GM18858 (cell line): ENCODE data around the gene FBXL7.
A peak's percentile ranks its signal among the peaks of the same experiment; 100 is the strongest.

Experiments used
- ATAC-seq: cut with Tn5 transposase; IDR thresholded peaks from one replicate; pipeline ENCODE4 v1.9.1; 2021; ENCODE audit not compliant: unreplicated experiment

Gene FBXL7

GRCh38 chr5:15499528-15500324, at the start of gene FBXL7:
Gene FBXL7 (plus strand): TSS chr5:15500180.
- no peak for ATAC-seq

- ATAC-seq, result no peak
Measured at GRCh38 chr5:15450473-15450872, 49.5 kb upstream of the FBXL7 start.

GRCh38 chr5:15450949-15451348, 49.0 kb upstream of the FBXL7 start:
- ATAC-seq, result no peak

GRCh38 chr5:15452030-15452429, 48.0 kb upstream of the FBXL7 start:
- ATAC-seq, result no peak

GRCh38 chr5:15452781-15453180, 47.2 kb upstream of the FBXL7 start:
- ATAC-seq, result no peak

- no peak for ATAC-seq
Measured at GRCh38 chr5:15459200-15459599, 40.8 kb upstream of the FBXL7 start.

GRCh38 chr5:15463231-15463980, 36.6 kb upstream of the FBXL7 start:
- no peak for ATAC-seq

- ATAC-seq, result no peak
Measured at GRCh38 chr5:15472116-15472515, 27.9 kb upstream of the FBXL7 start.

GRCh38 chr5:15474143-15474719, 25.7 kb upstream of the FBXL7 start:
- ATAC-seq, result no peak

GRCh38 chr5:15475367-15475766, 24.6 kb upstream of the FBXL7 start:
- ATAC-seq, result no peak

GRCh38 chr5:15476977-15477376, 23.0 kb upstream of the FBXL7 start:
- no peak for ATAC-seq

GRCh38 chr5:15480436-15480835, 19.5 kb upstream of the FBXL7 start:
- ATAC-seq, result no peak

GRCh38 chr5:15483351-15484097, 16.5 kb upstream of the FBXL7 start:
- ATAC-seq, result no peak

GRCh38 chr5:15487228-15487627, 12.8 kb upstream of the FBXL7 start:
- peak; percentile 46 for ATAC-seq

GRCh38 chr5:15489571-15490235, 10.3 kb upstream of the FBXL7 start:
- ATAC-seq, result no peak

- ATAC-seq, result no peak
Measured at GRCh38 chr5:15492545-15492944, 7.4 kb upstream of the FBXL7 start.

GRCh38 chr5:15493501-15493900, 6.5 kb upstream of the FBXL7 start:
- ATAC-seq, result no peak

GRCh38 chr5:15495026-15495425, 5.0 kb upstream of the FBXL7 start:
- no peak for ATAC-seq

GRCh38 chr5:15496886-15497285, 3.1 kb upstream of the FBXL7 start:
- no peak for ATAC-seq

GRCh38 chr5:15500325-15501001, 483 bp downstream of the FBXL7 start:
- ATAC-seq, result no peak
